OCI-LY3 (cell line): Measurements from ENCODE around the gene MRTFA.

ENCODE experiments used
- H2AFZ ChIP-seq: fragments of 200-600, 300-600 bp; shearing (Covaris generic); 2 replicates; pipeline ENCODE4 v1.6.0; 2014; ENCODE audit warnings: antibody characterized with exemption, low read depth, low read length
- H3K27ac ChIP-seq: fragments of 200-600, 300-600 bp; sonication (generic); 2 replicates; pipeline ENCODE4 v1.5.1; 2014; ENCODE audit warnings: mild to moderate bottlenecking, low read length, moderate library complexity, mixed read lengths
- H3K27me3 ChIP-seq: fragments of 200-600, 300-600 bp; sonication (generic); 2 replicates; pipeline ENCODE4 v1.6.1; 2014; ENCODE audit warnings: low read depth, low read length, mixed read lengths
- H3K36me3 ChIP-seq: fragments of 200-600, 300-600 bp; sonication (generic); replicated peaks from 2 replicates; pipeline ENCODE3; 2014; ENCODE audit warnings: low read depth, low read length, mixed read lengths
- H3K4me1 ChIP-seq: fragments of 300-600, 200-600 bp; sonication (generic); 2 replicates; pipeline ENCODE4 v1.6.1; 2014; ENCODE audit warnings: low read length, mixed read lengths
- H3K4me2 ChIP-seq: fragments of 200-600, 300-600 bp; sonication (generic); 2 replicates; pipeline ENCODE4 v1.6.1; 2014; ENCODE audit warnings: low read length, mixed read lengths
- H3K4me3 ChIP-seq: fragments of 300-600, 200-600 bp; sonication (generic); 2 replicates; pipeline ENCODE4 v1.5.1; 2014; ENCODE audit warnings: antibody characterized with exemption, mild to moderate bottlenecking, low read length, moderate library complexity
- H3K79me2 ChIP-seq: fragments of 300-600, 200-600 bp; shearing (Covaris generic); 2 replicates; pipeline ENCODE4 v1.6.1; 2014; ENCODE audit warnings: mild to moderate bottlenecking, low read length, mixed read lengths
- H3K9ac ChIP-seq: fragments of 300-600, 200-600 bp; shearing (Covaris generic); 2 replicates; pipeline ENCODE4 v1.6.0; 2014; ENCODE audit warnings: mild to moderate bottlenecking, low read length, moderate library complexity
- H3K9me3 ChIP-seq: fragments of 200-600, 300-600 bp; shearing (Covaris generic); 2 replicates; pipeline ENCODE4 v1.6.1; 2014; ENCODE audit warnings: low read length, mixed read lengths; ENCODE audit not compliant: insufficient read depth
- H4K20me1 ChIP-seq: fragments of 200-600, 300-600 bp; sonication (generic); 2 replicates; pipeline ENCODE4 v1.6.1; 2016; ENCODE audit warnings: low read length, mixed read lengths; ENCODE audit not compliant: insufficient read depth
- CTCF ChIP-seq: fragments of 200-600, 300-600 bp; sonication (generic); IDR thresholded peaks from 2 replicates; pipeline ENCODE4 v1.5.1; 2014; ENCODE audit warnings: antibody characterized with exemption, low read length, low read depth
- EZH2phosphoT487 ChIP-seq: fragments of 200-600 bp; shearing (Covaris generic); IDR thresholded peaks from 2 replicates; pipeline ENCODE4 v1.6.1; 2018; ENCODE audit warnings: antibody characterized with exemption, mixed run types, low read depth

MRTFA gene

GRCh38 chr22:40446203-40446602 is 190.3 kb downstream of the MRTFA start:
- Histone ChIP-seq H3K4me1 (peaks cover 10% of the 10 kb centered on the region), H2AFZ (no peak overlapping the region), H4K20me1 (peaks cover 14% of the 10 kb centered on the region; the same call in 1 of the 2 replicates), H3K36me3 (peaks cover 3% of the 10 kb centered on the region), H3K9ac (no peak overlapping the region), H3K79me2 (peaks cover 20% of the 10 kb centered on the region), H3K27me3 (no peaks in the 10 kb centered on the region), H3K9me3 (no peaks in the 10 kb centered on the region), H3K4me3 (no peak overlapping the region), H3K27ac (no peak overlapping the region), H3K4me2 (no peak overlapping the region)
- TF ChIP-seq EZH2phosphoT487 (no peak), CTCF (no peak)

- TF ChIP-seq EZH2phosphoT487 (no peak), CTCF (no peak)
- Histone ChIP-seq H3K4me3 (no peak overlapping the region), H3K4me2 (no peak overlapping the region)
Measured at GRCh38 chr22:40444178-40444831, 192.2 kb downstream of the MRTFA start.

GRCh38 chr22:40443732-40444131 is 192.8 kb downstream of the MRTFA start:
- no peaks in the 10 kb centered on the region for H3K27me3 ChIP-seq
- H4K20me1 ChIP-seq, result peaks cover 12% of the 10 kb centered on the region; the same call in 1 of the 2 replicates
- no peak overlapping the region for H3K4me2 ChIP-seq
- peaks cover 19% of the 10 kb centered on the region; the same call in 1 of the 2 replicates for H3K79me2 ChIP-seq
- H3K4me1 ChIP-seq, result peaks cover 22% of the 10 kb centered on the region
- no peak overlapping the region for H2AFZ ChIP-seq
- H3K36me3 ChIP-seq, result peaks cover 9% of the 10 kb centered on the region
- H3K4me3 ChIP-seq, result no peak overlapping the region
- H3K9me3 ChIP-seq, result no peaks in the 10 kb centered on the region
- no peak overlapping the region for H3K9ac ChIP-seq
- no peak overlapping the region for H3K27ac ChIP-seq
- TF ChIP-seq CTCF (no peak), EZH2phosphoT487 (no peak)

More at GRCh38 chr22:40444178-40444831, 192.2 kb downstream of the MRTFA start:
- H4K20me1 ChIP-seq, result peaks cover 12% of the 10 kb centered on the region; the same call in 1 of the 2 replicates
- H3K27me3 ChIP-seq, result no peaks in the 10 kb centered on the region
- no peaks in the 10 kb centered on the region for H3K9me3 ChIP-seq
- no peak overlapping the region for H3K27ac ChIP-seq
- peaks cover 19% of the 10 kb centered on the region; the same call in 1 of the 2 replicates for H3K79me2 ChIP-seq
- peaks cover 9% of the 10 kb centered on the region for H3K36me3 ChIP-seq
- H3K9ac ChIP-seq, result no peak overlapping the region
- H3K4me1 ChIP-seq, result peaks cover 21% of the 10 kb centered on the region
- H2AFZ ChIP-seq, result no peak overlapping the region

- no peak overlapping the region for H3K27ac ChIP-seq
- H3K9me3 ChIP-seq, result no peaks in the 10 kb centered on the region
- H3K4me1 ChIP-seq, result peaks cover 40% of the 10 kb centered on the region
- no peak overlapping the region for H3K9ac ChIP-seq
- peaks cover 27% of the 10 kb centered on the region for H3K79me2 ChIP-seq
- no peak for TF ChIP-seq CTCF
- TF ChIP-seq EZH2phosphoT487, result no peak
- no peaks in the 10 kb centered on the region for H3K27me3 ChIP-seq
- peaks cover 12% of the 10 kb centered on the region; the same call in 1 of the 2 replicates for H4K20me1 ChIP-seq
- no peak overlapping the region for H3K4me2 ChIP-seq
- peaks cover 9% of the 10 kb centered on the region for H3K36me3 ChIP-seq
- no peak overlapping the region for H3K4me3 ChIP-seq
- H2AFZ ChIP-seq, result no peak overlapping the region
Measured at GRCh38 chr22:40441761-40442390, 194.6 kb downstream of the MRTFA start.
